Omental fat pad (tissue), 4 donors: ENCODE results near the gene GSTM2. TPM values are rescaled to one million over a fixed set of nuclear protein-coding genes. Genes with fewer than 3 reads are reported as not detected.

Experiments
- ATAC-seq: fragments of 150-250 bp; one replicate; pipeline ENCODE4 v1.9.1; 2016; ENCODE audit warnings: mild to moderate bottlenecking, moderate library complexity; ENCODE audit not compliant: low FRiP score
- DNase-seq: peaks from one replicate; pipeline ENCODE4 v3.0.0-alpha.2; 2019; ENCODE audit warnings: low spot score
- total RNA-seq, 4 donors: library from RNA; depleted of rRNA; stranded (reverse); fragments of >200 nt; gene quantifications; one replicate each; pipeline ENCODE4 v1.1.0, GENCODE V29; 2016
- TF ChIP-seq, protein P1 (sequence below), 3 donors: fragments of 450-650 bp; IDR thresholded peaks; one replicate each; pipeline ENCODE4 v1.5.1; 2016 to 2017; ENCODE audit warnings: antibody characterized with exemption in 3 of 3, mild to moderate bottlenecking in 3 of 3, moderate library complexity in 2 of 3

Gene GSTM2
- total RNA-seq, 4 donors from 2014 or later: 35.3 to 74.7 (median 52.2) TPM

- no peak for DNase-seq
- TF ChIP-seq, protein P1, sequence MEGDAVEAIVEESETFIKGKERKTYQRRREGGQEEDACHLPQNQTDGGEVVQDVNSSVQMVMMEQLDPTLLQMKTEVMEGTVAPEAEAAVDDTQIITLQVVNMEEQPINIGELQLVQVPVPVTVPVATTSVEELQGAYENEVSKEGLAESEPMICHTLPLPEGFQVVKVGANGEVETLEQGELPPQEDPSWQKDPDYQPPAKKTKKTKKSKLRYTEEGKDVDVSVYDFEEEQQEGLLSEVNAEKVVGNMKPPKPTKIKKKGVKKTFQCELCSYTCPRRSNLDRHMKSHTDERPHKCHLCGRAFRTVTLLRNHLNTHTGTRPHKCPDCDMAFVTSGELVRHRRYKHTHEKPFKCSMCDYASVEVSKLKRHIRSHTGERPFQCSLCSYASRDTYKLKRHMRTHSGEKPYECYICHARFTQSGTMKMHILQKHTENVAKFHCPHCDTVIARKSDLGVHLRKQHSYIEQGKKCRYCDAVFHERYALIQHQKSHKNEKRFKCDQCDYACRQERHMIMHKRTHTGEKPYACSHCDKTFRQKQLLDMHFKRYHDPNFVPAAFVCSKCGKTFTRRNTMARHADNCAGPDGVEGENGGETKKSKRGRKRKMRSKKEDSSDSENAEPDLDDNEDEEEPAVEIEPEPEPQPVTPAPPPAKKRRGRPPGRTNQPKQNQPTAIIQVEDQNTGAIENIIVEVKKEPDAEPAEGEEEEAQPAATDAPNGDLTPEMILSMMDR (IDR thresholded peaks at IDR 0.05): no peak
- no peak for ATAC-seq
Observed at GRCh38 chr1:109654519-109654918, 13.3 kb upstream of the GSTM2 start.

DNA sequence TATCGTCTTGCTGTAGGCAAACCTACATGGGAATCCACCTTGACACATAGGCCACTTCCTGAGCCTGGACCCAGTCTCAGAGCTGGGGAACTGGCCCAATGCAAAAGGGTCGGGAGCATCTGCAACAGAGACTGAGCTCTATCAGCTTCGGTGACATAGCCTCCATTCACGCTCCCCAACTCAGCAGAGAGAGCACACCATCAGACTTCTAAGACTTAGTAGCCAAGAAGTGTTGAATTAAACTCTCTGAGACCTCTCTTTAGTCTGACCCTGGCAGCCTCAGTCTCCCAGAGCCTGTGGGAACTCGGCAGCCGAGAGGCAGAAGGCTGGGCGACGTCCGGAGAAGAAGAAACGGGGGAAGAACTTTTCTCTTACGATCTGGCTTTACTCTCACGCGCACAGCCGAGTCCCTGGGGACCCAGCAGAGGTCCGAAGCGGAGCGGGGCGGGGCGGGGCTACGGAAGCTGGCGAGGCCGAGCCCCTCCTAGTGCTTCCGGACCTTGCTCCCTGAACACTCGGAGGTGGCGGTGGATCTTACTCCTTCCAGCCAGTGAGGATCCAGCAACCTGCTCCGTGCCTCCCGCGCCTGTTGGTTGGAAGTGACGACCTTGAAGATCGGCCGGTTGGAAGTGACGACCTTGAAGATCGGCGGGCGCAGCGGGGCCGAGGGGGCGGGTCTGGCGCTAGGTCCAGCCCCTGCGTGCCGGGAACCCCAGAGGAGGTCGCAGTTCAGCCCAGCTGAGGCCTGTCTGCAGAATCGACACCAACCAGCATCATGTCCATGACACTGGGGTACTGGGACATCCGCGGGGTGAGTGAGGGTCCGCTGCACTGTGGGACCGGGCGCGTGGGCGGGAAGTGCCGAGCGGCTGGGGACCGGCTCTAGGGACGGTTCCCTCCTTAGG lies 12.0 kb upstream of the GSTM2 start, which contains the start of gene GSTM4:
Gene GSTM4, plus strand, starts transcription at position 485 of the 905 bp plus-strand sequence. Its CDS starts 291 bp downstream, at position 776.
- peak; percentile 78 for DNase-seq
- ATAC-seq: peak; percentile 95
- TF ChIP-seq, protein P1 (IDR thresholded peaks at IDR 0.05): no peak

DNA sequence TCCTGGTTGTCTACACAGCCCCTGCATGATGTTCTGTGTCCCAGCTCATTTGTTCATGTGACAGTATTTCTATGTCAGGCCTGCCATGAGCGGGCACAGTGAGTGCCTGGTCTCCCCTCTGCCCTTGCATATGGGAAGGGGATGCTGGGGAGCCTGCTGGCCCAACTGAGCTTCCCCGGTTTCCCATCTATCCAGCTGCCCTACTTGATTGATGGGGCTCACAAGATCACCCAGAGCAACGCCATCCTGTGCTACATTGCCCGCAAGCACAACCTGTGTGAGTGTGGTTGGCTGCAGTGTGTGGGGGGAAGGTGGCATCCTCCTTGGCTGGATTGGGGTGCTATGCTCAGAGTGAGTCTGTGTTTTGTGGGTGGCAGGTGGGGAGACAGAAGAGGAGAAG lies 10.5 kb upstream of the GSTM2 start:
- ATAC-seq (no peak), DNase-seq (no peak)
- TF ChIP-seq, protein P1 (IDR thresholded peaks at IDR 0.05): no peak

DNA sequence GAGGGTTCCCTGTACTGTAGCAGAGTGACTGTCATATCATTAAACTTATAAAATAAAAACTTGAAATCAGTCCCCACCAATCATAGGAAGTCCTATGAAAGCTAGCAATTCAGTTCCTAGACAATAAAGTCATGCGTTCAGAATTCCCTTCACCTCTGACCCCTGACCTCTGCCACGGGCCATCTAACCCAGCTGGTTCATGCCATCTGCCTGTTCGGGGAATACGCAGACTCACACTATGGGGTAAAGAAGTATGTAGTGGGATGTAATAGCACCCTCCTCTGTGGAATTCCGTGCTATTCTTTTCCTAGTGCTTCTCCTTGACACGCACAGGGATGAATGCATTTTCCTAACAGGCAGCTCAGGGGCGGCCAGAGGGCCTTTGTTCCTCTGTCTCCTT lies 9.9 kb upstream of the GSTM2 start:
- DNase-seq: no peak
- no peak for ATAC-seq
- TF ChIP-seq, protein P1 (IDR thresholded peaks at IDR 0.05): no peak

DNA sequence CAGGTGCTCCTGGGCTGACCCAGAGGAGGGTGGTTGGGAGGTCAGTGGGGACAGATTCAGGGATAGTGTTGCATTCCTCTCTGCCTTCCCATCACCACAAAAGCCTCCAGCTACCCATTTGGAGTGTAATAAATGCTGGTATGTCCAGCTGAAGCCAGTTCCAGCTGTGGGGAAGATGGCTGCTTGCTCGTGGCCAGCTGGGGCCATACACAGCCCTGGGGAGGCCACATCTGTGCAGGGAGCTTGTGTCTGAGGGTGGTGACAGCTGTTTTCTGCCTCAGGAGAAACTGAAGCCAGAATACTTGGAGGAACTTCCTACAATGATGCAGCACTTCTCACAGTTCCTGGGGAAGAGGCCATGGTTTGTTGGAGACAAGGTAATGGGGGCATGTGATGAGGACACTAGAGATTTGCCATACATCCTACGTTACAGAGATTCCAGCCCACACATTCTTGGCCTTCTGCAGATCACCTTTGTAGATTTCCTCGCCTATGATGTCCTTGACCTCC lies 9.3 kb upstream of the GSTM2 start:
- ATAC-seq (no peak), DNase-seq (no peak)
- TF ChIP-seq, protein P1 (IDR thresholded peaks at IDR 0.05): no peak

GRCh38 chr1:109659145-109659544 lies 8.7 kb upstream of the GSTM2 start:
- no peak for DNase-seq
- TF ChIP-seq, protein P1 (IDR thresholded peaks at IDR 0.05): no peak
- ATAC-seq: no peak
